Smooth muscle cell (in vitro differentiated cells): ENCODE measurements around the gene HID1. TPM values are rescaled to one million over a fixed set of nuclear protein-coding genes. Genes with fewer than 3 reads are reported as not detected.

Experiments used
- DNase-seq: peaks from one replicate; lab custom pipeline; 2025; ENCODE audit not compliant: unreplicated experiment; lab: John Stamatoyannopoulos, UW
- H2AFZ ChIP-seq: fragments of 200-600 bp; sonication (generic); 2 replicates; pipeline ENCODE4 v1.6.0; 2016; ENCODE audit warnings: antibody characterized with exemption, low read depth, mild to moderate bottlenecking
- H3F3A ChIP-seq: fragments of 200-600 bp; sonication (generic); 2 replicates; pipeline ENCODE4 v1.6.0; 2017; ENCODE audit warnings: antibody characterized with exemption, low read depth
- H3K27ac ChIP-seq: fragments of 200-600 bp; sonication (generic); 2 replicates; pipeline ENCODE4 v1.5.1; 2016; ENCODE audit warnings: low read depth, mild to moderate bottlenecking
- H3K27me3 ChIP-seq: fragments of 200-600 bp; sonication (generic); 2 replicates; pipeline ENCODE4 v1.6.1; 2016; ENCODE audit warnings: low read depth, mild to moderate bottlenecking
- H3K36me3 ChIP-seq: fragments of 200-600 bp; sonication (generic); 2 replicates; pipeline ENCODE4 v1.5.1; 2016; ENCODE audit warnings: low read depth
- H3K4me1 ChIP-seq: fragments of 200-600 bp; sonication (generic); 2 replicates; pipeline ENCODE4 v1.5.1; 2016; ENCODE audit warnings: low read depth
- H3K4me2 ChIP-seq: fragments of 200-600 bp; sonication (generic); 2 replicates; pipeline ENCODE4 v1.6.0; 2016; ENCODE audit warnings: mild to moderate bottlenecking
- H3K4me3 ChIP-seq: fragments of 200-600 bp; sonication (generic); 2 replicates; pipeline ENCODE4 v1.5.1; 2016; ENCODE audit warnings: mild to moderate bottlenecking
- H3K79me2 ChIP-seq: fragments of 200-600 bp; sonication (generic); 2 replicates; pipeline ENCODE4 v1.6.0; 2016; ENCODE audit warnings: low read depth, mild to moderate bottlenecking
- H3K9ac ChIP-seq: fragments of 200-600 bp; sonication (generic); 2 replicates; pipeline ENCODE4 v1.6.0; 2016; ENCODE audit warnings: low read depth
- H3K9me3 ChIP-seq: fragments of 200-600 bp; sonication (generic); replicated peaks from 2 replicates; pipeline ENCODE4 v1.5.1; 2016; ENCODE audit warnings: low read depth
- H4K20me1 ChIP-seq: fragments of 200-600 bp; sonication (generic); 2 replicates; pipeline ENCODE4 v1.6.0; 2016; ENCODE audit warnings: low read depth
- CTCF ChIP-seq: fragments of 200-600 bp; sonication (generic); IDR thresholded peaks from 2 replicates; pipeline ENCODE4 v1.5.1; 2017; ENCODE audit warnings: borderline replicate concordance, mild to moderate bottlenecking, antibody characterized with exemption; ENCODE audit not compliant: insufficient read depth, poor library complexity, severe bottlenecking
- WGBS: methylation state at CpG from one replicate; pipeline ENCODE4 v1.1.7; 2016; ENCODE audit warnings: low lambda C conversion rate; 5-methylcytosine and 5-hydroxymethylcytosine counted together
- polyA plus RNA-seq: library from polyadenylated mRNA; unstranded; fragments of >200 nt; fragmentation: Nextera tagmentation; extraction: Ambion mirVana; gene quantifications from 2 replicates; pipeline ENCODE4 v1.2.1, GENCODE V29; 2016
- total RNA-seq: library from RNA; depleted of rRNA; stranded (reverse); fragments of >200 nt; gene quantifications from 2 replicates; pipeline ENCODE4 v1.2.3, GENCODE V29; 2014

HID1 gene
- total and polyA plus RNA-seq, 2 experiments from 2014 or later, result 3.3 to 8.8 TPM

GRCh38 chr17:74935048-74935447 is 37.5 kb downstream of the HID1 start:
- 76% methylated on average over 2 of the region's 3 CpGs for WGBS
- Histone ChIP-seq H2AFZ (no peak overlapping the region), H3K4me2 (no peak overlapping the region), H3K9ac (no peak overlapping the region), H3K4me3 (no peak overlapping the region), H3K36me3 (no peaks in the 10 kb centered on the region), H3K9me3 (no peaks in the 10 kb centered on the region), H3K4me1 (no peaks in the 10 kb centered on the region), H3K27me3 (peaks cover 75% of the 10 kb centered on the region), H3F3A (no peaks in the 10 kb centered on the region), H4K20me1 (no peaks in the 10 kb centered on the region), H3K79me2 (no peaks in the 10 kb centered on the region), H3K27ac (no peak overlapping the region)
- no peak for TF ChIP-seq CTCF
- DNase-seq, result no peak

GRCh38 chr17:74930535-74931036 is 42.0 kb downstream of the HID1 start:
- H2AFZ ChIP-seq, result no peak overlapping the region
- H3K9ac ChIP-seq, result no peak overlapping the region
- no peaks in the 10 kb centered on the region for H3K79me2 ChIP-seq
- no peaks in the 10 kb centered on the region for H3F3A ChIP-seq
- H3K27me3 ChIP-seq, result peaks cover 63% of the 10 kb centered on the region
- H3K36me3 ChIP-seq, result no peaks in the 10 kb centered on the region
- H3K27ac ChIP-seq, result no peak overlapping the region
- TF ChIP-seq CTCF, result no peak
- H3K4me1 ChIP-seq, result no peaks in the 10 kb centered on the region
- WGBS, result 93% methylated on average over 24 of the region's 24 CpGs
- no peak overlapping the region for H3K4me3 ChIP-seq
- H4K20me1 ChIP-seq, result no peaks in the 10 kb centered on the region
- DNase-seq, result no peak
- H3K9me3 ChIP-seq, result no peaks in the 10 kb centered on the region
- H3K4me2 ChIP-seq, result no peak overlapping the region

GRCh38 chr17:74928786-74929185 is 43.8 kb downstream of the HID1 start:
- H4K20me1 ChIP-seq, result no peaks in the 10 kb centered on the region
- H3K4me2 ChIP-seq, result no peak overlapping the region
- 79% methylated on average over 6 of the region's 6 CpGs for WGBS
- no peaks in the 10 kb centered on the region for H3K36me3 ChIP-seq
- H3K27me3 ChIP-seq, result peaks cover 63% of the 10 kb centered on the region
- H3K79me2 ChIP-seq, result no peaks in the 10 kb centered on the region
- TF ChIP-seq CTCF, result no peak
- no peaks in the 10 kb centered on the region for H3F3A ChIP-seq
- DNase-seq, result no peak
- peaks cover 4% of the 10 kb centered on the region for H3K4me1 ChIP-seq
- H3K4me3 ChIP-seq, result no peak overlapping the region
- H3K27ac ChIP-seq, result no peak overlapping the region
- H3K9ac ChIP-seq, result no peak overlapping the region
- no peak overlapping the region for H2AFZ ChIP-seq
- no peaks in the 10 kb centered on the region for H3K9me3 ChIP-seq

- no peak overlapping the region for H2AFZ ChIP-seq
- no peaks in the 10 kb centered on the region for H3K79me2 ChIP-seq
- H3K27me3 ChIP-seq, result peaks cover 60% of the 10 kb centered on the region
- H3K27ac ChIP-seq, result no peak overlapping the region
- peaks cover 9% of the 10 kb centered on the region for H3K4me1 ChIP-seq
- no peaks in the 10 kb centered on the region for H3K9me3 ChIP-seq
- no peak overlapping the region for H3K9ac ChIP-seq
- H3K36me3 ChIP-seq, result no peaks in the 10 kb centered on the region
- H4K20me1 ChIP-seq, result no peaks in the 10 kb centered on the region
- WGBS, result 86% methylated on average over 3 of the region's 3 CpGs
- no peak for DNase-seq
- no peak overlapping the region for H3K4me2 ChIP-seq
- H3K4me3 ChIP-seq, result no peak overlapping the region
- TF ChIP-seq CTCF, result no peak
- no peaks in the 10 kb centered on the region for H3F3A ChIP-seq
Measured at GRCh38 chr17:74925242-74925641, 47.3 kb downstream of the HID1 start.
